ENCODE data around the gene MS4A1.

- TF ChIP-seq CTCF (optimal IDR thresholded peaks at IDR 0.05 in 1 of 3, IDR thresholded peaks at IDR 0.05 in 1 of 3, conservative IDR thresholded peaks at IDR 0.05 in 1 of 3; ENCODE audit: extremely low read depth in 1 of 3, insufficient read depth in 2 of 3, low read length in 3 of 3), result no peak
- TF ChIP-seq EZH2 (IDR thresholded peaks at IDR 0.05; ENCODE audit: low read length), result no peak
These were observed 44.7 kb downstream of the MS4A1 start for GRCh38 chr11:60500276-60500910.
